OCI-LY3 (cell line): ENCODE measurements around the gene IFNAR1.

ENCODE experiments used
- H2AFZ ChIP-seq: fragments of 200-600, 300-600 bp; shearing (Covaris generic); 2 replicates; pipeline ENCODE4 v1.6.0; 2014; ENCODE audit warnings: antibody characterized with exemption, low read depth, low read length
- H3K27ac ChIP-seq: fragments of 200-600, 300-600 bp; sonication (generic); 2 replicates; pipeline ENCODE4 v1.5.1; 2014; ENCODE audit warnings: mild to moderate bottlenecking, low read length, moderate library complexity, mixed read lengths
- H3K27me3 ChIP-seq: fragments of 200-600, 300-600 bp; sonication (generic); 2 replicates; pipeline ENCODE4 v1.6.1; 2014; ENCODE audit warnings: low read depth, low read length, mixed read lengths
- H3K36me3 ChIP-seq: fragments of 200-600, 300-600 bp; sonication (generic); replicated peaks from 2 replicates; pipeline ENCODE3; 2014; ENCODE audit warnings: low read depth, low read length, mixed read lengths
- H3K4me1 ChIP-seq: fragments of 300-600, 200-600 bp; sonication (generic); 2 replicates; pipeline ENCODE4 v1.6.1; 2014; ENCODE audit warnings: low read length, mixed read lengths
- H3K4me2 ChIP-seq: fragments of 200-600, 300-600 bp; sonication (generic); 2 replicates; pipeline ENCODE4 v1.6.1; 2014; ENCODE audit warnings: low read length, mixed read lengths
- H3K4me3 ChIP-seq: fragments of 300-600, 200-600 bp; sonication (generic); 2 replicates; pipeline ENCODE4 v1.5.1; 2014; ENCODE audit warnings: antibody characterized with exemption, mild to moderate bottlenecking, low read length, moderate library complexity
- H3K79me2 ChIP-seq: fragments of 300-600, 200-600 bp; shearing (Covaris generic); 2 replicates; pipeline ENCODE4 v1.6.1; 2014; ENCODE audit warnings: mild to moderate bottlenecking, low read length, mixed read lengths
- H3K9ac ChIP-seq: fragments of 300-600, 200-600 bp; shearing (Covaris generic); 2 replicates; pipeline ENCODE4 v1.6.0; 2014; ENCODE audit warnings: mild to moderate bottlenecking, low read length, moderate library complexity
- H3K9me3 ChIP-seq: fragments of 200-600, 300-600 bp; shearing (Covaris generic); 2 replicates; pipeline ENCODE4 v1.6.1; 2014; ENCODE audit warnings: low read length, mixed read lengths; ENCODE audit not compliant: insufficient read depth
- H4K20me1 ChIP-seq: fragments of 200-600, 300-600 bp; sonication (generic); 2 replicates; pipeline ENCODE4 v1.6.1; 2016; ENCODE audit warnings: low read length, mixed read lengths; ENCODE audit not compliant: insufficient read depth
- EZH2phosphoT487 ChIP-seq: fragments of 200-600 bp; shearing (Covaris generic); IDR thresholded peaks from 2 replicates; pipeline ENCODE4 v1.6.1; 2018; ENCODE audit warnings: antibody characterized with exemption, mixed run types, low read depth
- TF ChIP-seq, protein P1 (sequence below): fragments of 200-600, 300-600 bp; sonication (generic); IDR thresholded peaks from 2 replicates; pipeline ENCODE4 v1.5.1; 2014; ENCODE audit warnings: antibody characterized with exemption, low read length, low read depth

The IFNAR1 gene

DNA sequence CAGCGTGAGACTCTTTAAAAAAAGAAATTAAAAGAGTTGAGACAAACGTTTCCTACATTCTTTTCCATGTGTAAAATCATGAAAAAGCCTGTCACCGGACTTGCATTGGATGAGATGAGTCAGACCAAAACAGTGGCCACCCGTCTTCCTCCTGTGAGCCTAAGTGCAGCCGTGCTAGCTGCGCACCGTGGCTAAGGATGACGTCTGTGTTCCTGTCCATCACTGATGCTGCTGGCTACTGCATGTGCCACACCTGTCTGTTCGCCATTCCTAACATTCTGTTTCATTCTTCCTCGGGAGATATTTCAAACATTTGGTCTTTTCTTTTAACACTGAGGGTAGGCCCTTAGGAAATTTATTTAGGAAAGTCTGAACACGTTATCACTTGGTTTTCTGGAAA, 31.2 kb downstream of the IFNAR1 start:
- TF ChIP-seq, protein P1, sequence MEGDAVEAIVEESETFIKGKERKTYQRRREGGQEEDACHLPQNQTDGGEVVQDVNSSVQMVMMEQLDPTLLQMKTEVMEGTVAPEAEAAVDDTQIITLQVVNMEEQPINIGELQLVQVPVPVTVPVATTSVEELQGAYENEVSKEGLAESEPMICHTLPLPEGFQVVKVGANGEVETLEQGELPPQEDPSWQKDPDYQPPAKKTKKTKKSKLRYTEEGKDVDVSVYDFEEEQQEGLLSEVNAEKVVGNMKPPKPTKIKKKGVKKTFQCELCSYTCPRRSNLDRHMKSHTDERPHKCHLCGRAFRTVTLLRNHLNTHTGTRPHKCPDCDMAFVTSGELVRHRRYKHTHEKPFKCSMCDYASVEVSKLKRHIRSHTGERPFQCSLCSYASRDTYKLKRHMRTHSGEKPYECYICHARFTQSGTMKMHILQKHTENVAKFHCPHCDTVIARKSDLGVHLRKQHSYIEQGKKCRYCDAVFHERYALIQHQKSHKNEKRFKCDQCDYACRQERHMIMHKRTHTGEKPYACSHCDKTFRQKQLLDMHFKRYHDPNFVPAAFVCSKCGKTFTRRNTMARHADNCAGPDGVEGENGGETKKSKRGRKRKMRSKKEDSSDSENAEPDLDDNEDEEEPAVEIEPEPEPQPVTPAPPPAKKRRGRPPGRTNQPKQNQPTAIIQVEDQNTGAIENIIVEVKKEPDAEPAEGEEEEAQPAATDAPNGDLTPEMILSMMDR = no peak
- no peak for TF ChIP-seq EZH2phosphoT487
- peaks cover 5% of the 10 kb centered on the region for H3K36me3 ChIP-seq
- H3K4me3 ChIP-seq = no peak overlapping the region
- H3K27ac ChIP-seq = no peak overlapping the region
- H3K9ac ChIP-seq = no peak overlapping the region
- no peak overlapping the region for H2AFZ ChIP-seq
- H3K79me2 ChIP-seq = no peaks in the 10 kb centered on the region
- H3K4me2 ChIP-seq = no peak overlapping the region
- H3K9me3 ChIP-seq = no peaks in the 10 kb centered on the region
- no peaks in the 10 kb centered on the region for H4K20me1 ChIP-seq
- no peaks in the 10 kb centered on the region for H3K27me3 ChIP-seq
- H3K4me1 ChIP-seq = peaks cover 12% of the 10 kb centered on the region

GRCh38 chr21:33357177-33357576, 32.4 kb downstream of the IFNAR1 start:
- H3K4me3 ChIP-seq = no peak overlapping the region
- no peak for TF ChIP-seq EZH2phosphoT487
- TF ChIP-seq, protein P1 = no peak
- H3K36me3 ChIP-seq = peaks cover 5% of the 10 kb centered on the region
- H3K9ac ChIP-seq = no peak overlapping the region
- no peaks in the 10 kb centered on the region for H4K20me1 ChIP-seq
- H3K9me3 ChIP-seq = no peaks in the 10 kb centered on the region
- H2AFZ ChIP-seq = no peak overlapping the region
- no peaks in the 10 kb centered on the region for H3K27me3 ChIP-seq
- no peak overlapping the region for H3K27ac ChIP-seq
- peaks cover 19% of the 10 kb centered on the region for H3K4me1 ChIP-seq
- H3K79me2 ChIP-seq = no peaks in the 10 kb centered on the region
- no peak overlapping the region for H3K4me2 ChIP-seq

DNA sequence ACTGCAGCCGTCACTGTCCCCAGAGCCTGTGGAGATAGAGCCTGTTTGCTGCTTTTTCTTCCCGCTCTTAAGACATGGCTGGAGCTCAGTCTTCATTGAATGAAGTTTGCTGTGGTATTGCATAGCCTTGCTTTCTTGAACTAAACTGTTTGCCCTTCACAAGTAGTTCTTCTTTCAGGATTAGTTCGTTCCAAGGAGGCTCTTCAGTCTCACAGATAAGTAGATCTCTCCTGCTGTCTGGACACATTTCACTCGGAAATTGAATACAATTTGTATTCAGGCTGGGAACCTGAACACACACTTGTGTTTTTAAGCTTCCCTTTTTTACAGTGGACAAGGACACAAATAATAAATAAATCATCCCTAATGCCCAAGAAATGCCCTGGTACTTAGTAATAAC, 34.7 kb downstream of the IFNAR1 start:
- no peaks in the 10 kb centered on the region for H3K79me2 ChIP-seq
- no peak overlapping the region for H2AFZ ChIP-seq
- H3K9me3 ChIP-seq = no peaks in the 10 kb centered on the region
- H3K27ac ChIP-seq = no peak overlapping the region
- H4K20me1 ChIP-seq = no peaks in the 10 kb centered on the region
- H3K4me1 ChIP-seq = peaks cover 23% of the 10 kb centered on the region
- H3K9ac ChIP-seq = no peak overlapping the region
- no peak overlapping the region for H3K4me2 ChIP-seq
- TF ChIP-seq, protein P1 = no peak
- TF ChIP-seq EZH2phosphoT487 = no peak
- H3K4me3 ChIP-seq = no peak overlapping the region
- peaks cover 5% of the 10 kb centered on the region for H3K36me3 ChIP-seq
- H3K27me3 ChIP-seq = no peaks in the 10 kb centered on the region

DNA sequence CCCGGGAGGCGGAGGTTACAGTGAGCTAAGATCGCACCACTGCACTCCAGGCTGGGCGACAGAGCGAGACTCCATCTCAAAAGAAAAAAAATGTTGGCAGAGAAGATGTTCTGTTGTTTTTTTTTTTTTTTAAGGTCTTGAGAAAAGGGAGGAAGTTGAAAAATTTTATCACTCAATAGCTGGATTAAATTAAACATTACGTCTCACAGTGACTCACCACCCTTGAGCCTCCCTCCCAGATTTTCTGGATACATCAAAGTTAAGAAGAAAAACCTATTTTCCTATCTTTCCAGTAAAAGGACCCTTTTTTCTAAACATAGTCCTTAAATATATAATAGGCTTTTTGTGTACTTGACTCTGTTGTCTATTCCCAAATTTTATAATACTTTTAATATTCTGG, 35.5 kb downstream of the IFNAR1 start:
- peak overlapping the region; percentile 95; the same call in 1 of the 2 replicates for H3K4me2 ChIP-seq
- TF ChIP-seq, protein P1 = no peak
- no peak for TF ChIP-seq EZH2phosphoT487
- no peaks in the 10 kb centered on the region for H4K20me1 ChIP-seq
- no peak overlapping the region; the same call in 1 of the 2 replicates for H3K4me3 ChIP-seq
- no peaks in the 10 kb centered on the region for H3K27me3 ChIP-seq
- no peak overlapping the region for H3K27ac ChIP-seq
- H3K9ac ChIP-seq = no peak overlapping the region
- no peaks in the 10 kb centered on the region for H3K79me2 ChIP-seq
- no peak overlapping the region for H2AFZ ChIP-seq
- no peaks in the 10 kb centered on the region for H3K9me3 ChIP-seq
- H3K4me1 ChIP-seq = peaks cover 23% of the 10 kb centered on the region
- H3K36me3 ChIP-seq = peaks cover 5% of the 10 kb centered on the region
